ENCODE measurements around the gene PLCB3.

The PLCB3 gene

GRCh38 chr11:64238076-64238475, 13.3 kb upstream of the PLCB3 start:
- no peak for TF ChIP-seq CTCF (IDR thresholded peaks at IDR 0.05; ENCODE audit: low read length, missing control alignments)
- no peak overlapping the region for H3K4me3 ChIP-seq (replicated peaks; ENCODE audit: low read depth, low read length)
- DNase-seq (ENCODE audit: low read depth) = no peak

DNA sequence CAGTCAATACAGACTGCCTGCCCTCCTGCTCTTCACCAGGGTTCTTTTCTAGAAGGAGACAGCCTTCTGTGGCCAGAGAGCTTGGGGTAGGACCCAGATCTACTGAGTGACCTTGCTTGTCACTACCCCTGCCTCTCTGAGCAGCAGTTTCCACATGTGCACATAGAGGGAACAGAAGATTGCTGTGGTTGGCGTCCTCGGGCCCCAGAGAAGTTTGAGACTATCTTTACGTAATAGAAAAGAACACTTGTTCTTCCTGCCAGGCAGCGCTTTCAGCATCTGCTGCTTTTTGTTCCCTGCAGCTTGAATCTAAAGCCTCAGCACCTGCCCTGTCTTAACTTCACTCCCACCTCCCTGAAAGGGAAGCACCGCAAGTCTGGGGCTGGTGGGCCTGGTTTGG, 12.3 kb upstream of the PLCB3 start:
- no peak for DNase-seq (ENCODE audit: low read depth)
- H3K4me3 ChIP-seq (replicated peaks; ENCODE audit: low read depth, low read length) = no peak overlapping the region
- TF ChIP-seq CTCF (IDR thresholded peaks at IDR 0.05; ENCODE audit: low read length, missing control alignments) = no peak

GRCh38 chr11:64239662-64240434, 11.5 kb upstream of the PLCB3 start:
- no peak for DNase-seq (ENCODE audit: low read depth)
- peak overlapping the region; percentile 84 for H3K4me3 ChIP-seq (replicated peaks; ENCODE audit: low read depth, low read length)
- TF ChIP-seq CTCF (IDR thresholded peaks at IDR 0.05; ENCODE audit: low read length, missing control alignments) = no peak

DNA sequence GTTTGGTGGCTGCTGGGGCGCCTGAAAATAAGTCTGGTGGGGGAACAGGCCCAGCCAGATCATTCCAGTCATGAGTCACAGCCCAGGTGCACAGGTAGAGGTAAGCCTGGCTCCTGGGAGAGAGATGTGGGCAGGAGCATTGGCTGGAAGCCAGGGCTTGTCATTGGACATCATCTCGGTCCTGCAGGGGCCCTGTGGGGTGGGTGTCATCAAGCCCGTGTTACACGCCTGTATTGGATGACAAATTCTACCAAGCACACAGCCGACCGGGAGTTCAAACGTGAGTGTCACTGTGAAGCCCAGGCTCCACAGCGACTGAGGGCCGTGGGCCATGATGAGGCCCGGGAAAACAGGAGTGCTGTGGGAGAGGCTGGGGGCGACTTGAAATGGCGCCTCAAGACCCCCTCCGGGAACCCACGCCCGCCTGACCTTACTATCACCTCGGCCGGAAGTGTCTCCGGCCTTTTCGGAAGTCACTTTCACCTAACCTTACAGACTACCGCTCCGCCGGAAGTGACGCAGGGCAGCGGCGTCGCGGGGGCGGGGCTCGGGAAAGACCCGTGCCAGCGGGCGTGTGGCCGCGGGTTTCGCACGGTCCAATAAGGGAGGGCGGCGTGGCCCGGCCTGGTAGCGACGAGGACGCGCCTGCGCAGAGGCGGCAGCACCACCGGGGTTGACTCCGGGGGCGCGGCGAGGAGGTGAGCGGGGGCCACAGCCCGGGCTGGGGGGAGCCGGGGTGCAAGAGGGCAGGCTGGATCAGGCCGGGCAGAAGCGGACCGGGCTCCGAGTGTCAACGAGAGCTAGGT, 10.7 kb upstream of the PLCB3 start, which contains the start of gene FKBP2:
Gene FKBP2, plus strand, starts transcription at position 661 of the 806 bp plus-strand sequence. CDS start 1,293 bp downstream, outside the sequence.
- peak within 1 kb of the TSS; percentile 84 for H3K4me3 ChIP-seq (replicated peaks; ENCODE audit: low read depth, low read length)
- DNase-seq (ENCODE audit: low read depth) = peak; percentile 97
- no peak for TF ChIP-seq CTCF (IDR thresholded peaks at IDR 0.05; ENCODE audit: low read length, missing control alignments)

GRCh38 chr11:64241241-64241490, 10.2 kb upstream of the PLCB3 start:
- H3K4me3 ChIP-seq (replicated peaks; ENCODE audit: low read depth, low read length) = peak overlapping the region; percentile 84
- no peak for TF ChIP-seq CTCF (IDR thresholded peaks at IDR 0.05; ENCODE audit: low read length, missing control alignments)
- peak; percentile 100 for DNase-seq (ENCODE audit: low read depth)

DNA sequence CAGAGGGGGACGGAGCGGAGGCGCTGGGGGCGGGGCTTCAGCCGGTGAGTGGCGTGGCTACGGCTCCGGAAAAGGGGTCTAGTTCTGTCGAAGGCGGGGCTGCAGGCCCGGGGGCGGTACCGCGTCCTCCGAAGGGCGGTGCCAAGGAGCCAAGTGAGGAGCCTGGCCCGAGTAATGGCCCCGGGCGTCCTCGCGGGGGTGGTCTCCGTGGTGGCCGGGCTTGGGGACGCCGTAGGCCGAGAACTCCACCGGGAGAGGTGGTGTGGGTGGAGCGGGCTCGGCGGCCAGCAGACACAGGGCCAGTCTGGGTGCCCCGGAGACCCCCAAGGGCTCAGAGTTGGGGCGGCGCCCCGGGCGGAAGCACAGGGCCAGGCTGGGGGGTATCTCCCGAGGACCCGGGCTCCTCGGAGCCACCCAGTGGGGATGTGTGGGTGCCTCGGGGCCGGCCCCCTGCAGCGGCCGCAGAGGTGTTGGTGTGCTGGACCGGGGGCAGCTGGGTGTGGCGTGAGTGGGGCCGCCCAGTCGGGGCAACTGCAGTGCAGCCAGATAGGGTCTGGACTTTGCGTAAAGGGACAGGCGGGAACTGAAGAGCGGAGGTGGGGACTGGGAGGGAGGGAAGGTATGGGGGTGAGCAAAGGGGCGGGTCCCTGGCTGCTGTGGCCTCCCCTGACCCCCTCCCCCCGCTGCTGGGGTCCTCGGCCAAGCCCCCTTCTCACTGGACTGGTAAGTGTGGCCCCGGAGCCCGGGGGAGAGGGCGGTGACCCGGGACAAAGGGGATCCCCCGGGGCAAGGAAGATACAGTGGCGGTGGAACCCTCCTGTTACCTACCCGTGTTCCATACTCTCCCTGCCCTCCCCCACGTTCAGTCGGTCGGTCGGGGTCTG, 9.6 kb upstream of the PLCB3 start:
- DNase-seq (ENCODE audit: low read depth) = no peak
- no peak for TF ChIP-seq CTCF (IDR thresholded peaks at IDR 0.05; ENCODE audit: low read length, missing control alignments)
- peak overlapping the region; percentile 84 for H3K4me3 ChIP-seq (replicated peaks; ENCODE audit: low read depth, low read length)
